ENCODE measurements around the gene LMAN1. TPM values are rescaled to one million over a fixed set of nuclear protein-coding genes. Genes with fewer than 3 reads are reported as not detected.

LMAN1 gene
- total and polyA plus RNA-seq, 2 experiments from 2014 or later: 111 to 134 TPM

- no peak for DNase-seq (ENCODE audit: low spot score)
- Mint-ChIP-seq H3K4me1 (no peaks in the 10 kb centered on the region; the same call in 1 of the 3 replicates), H3K27me3 (ENCODE audit: insufficient read depth, low read depth, poor library complexity) (peaks cover 2% of the 10 kb centered on the region), H3K27ac (no peak overlapping the region; the same call in 1 of the 2 replicates), H3K9me3 (no peaks in the 10 kb centered on the region), H3K4me3 (no peak overlapping the region), H3K36me3 (ENCODE audit: low read depth) (peaks cover 74% of the 10 kb centered on the region)
- Histone ChIP-seq H3K4me1 (ENCODE audit: insufficient read depth) (no peaks in the 10 kb centered on the region), H3K4me2 (no peak overlapping the region), H3K27me3 (ENCODE audit: insufficient read depth) (no peaks in the 10 kb centered on the region), H3K4me3 (no peak overlapping the region), H3F3A (replicated peaks; ENCODE audit: low read depth) (no peaks in the 10 kb centered on the region), H3K27ac (ENCODE audit: low read depth) (no peak overlapping the region), H3K36me3 (ENCODE audit: insufficient read depth) (peaks cover 32% of the 10 kb centered on the region), H3K9me2 (ENCODE audit: insufficient read depth) (no peaks in the 10 kb centered on the region), H2AFZ (no peak overlapping the region), H4K20me1 (replicated peaks; ENCODE audit: insufficient read depth) (peaks cover 26% of the 10 kb centered on the region), H3K79me2 (replicated peaks; ENCODE audit: insufficient read depth) (peaks cover 48% of the 10 kb centered on the region)
- ATAC-seq: no peak
- no peak for TF ChIP-seq POLR2AphosphoS5 (IDR thresholded peaks at IDR 0.05; ENCODE audit: low read depth)
- TF ChIP-seq ZNF462 (CRISPR knock-in tag; IDR thresholded peaks at IDR 0.05): no peak
- no peak for TF ChIP-seq ETS1 (IDR thresholded peaks at IDR 0.05)
- TF ChIP-seq EZH2 (IDR thresholded peaks at IDR 0.05; ENCODE audit: low read depth, unreplicated experiment): no peak
- no peak for TF ChIP-seq ZNF114 (CRISPR knock-in tag; IDR thresholded peaks at IDR 0.05)
- TF ChIP-seq STAT1 (IDR thresholded peaks at IDR 0.05; ENCODE audit: unreplicated experiment): no peak
- no peak for TF ChIP-seq REST (IDR thresholded peaks at IDR 0.05; ENCODE audit: unreplicated experiment)
- no peak for TF ChIP-seq CREB1 (CRISPR knock-in tag; IDR thresholded peaks at IDR 0.05; ENCODE audit: low read depth)
- no peak for TF ChIP-seq NANOG (IDR thresholded peaks at IDR 0.05; ENCODE audit: borderline replicate concordance)
- TF ChIP-seq JUNB (IDR thresholded peaks at IDR 0.05; ENCODE audit: unreplicated experiment): no peak
- no peak for TF ChIP-seq EZH2phosphoT487 (IDR thresholded peaks at IDR 0.05; ENCODE audit: unreplicated experiment)
- no peak for TF ChIP-seq ZNF331 (CRISPR knock-in tag; IDR thresholded peaks at IDR 0.05; ENCODE audit: low read depth)
These were observed 18.2 kb downstream of the LMAN1 start for GRCh38 chr18:59340817-59341216.
